ENCODE results near the gene ANKRD63.

ANKRD63 gene

DNA sequence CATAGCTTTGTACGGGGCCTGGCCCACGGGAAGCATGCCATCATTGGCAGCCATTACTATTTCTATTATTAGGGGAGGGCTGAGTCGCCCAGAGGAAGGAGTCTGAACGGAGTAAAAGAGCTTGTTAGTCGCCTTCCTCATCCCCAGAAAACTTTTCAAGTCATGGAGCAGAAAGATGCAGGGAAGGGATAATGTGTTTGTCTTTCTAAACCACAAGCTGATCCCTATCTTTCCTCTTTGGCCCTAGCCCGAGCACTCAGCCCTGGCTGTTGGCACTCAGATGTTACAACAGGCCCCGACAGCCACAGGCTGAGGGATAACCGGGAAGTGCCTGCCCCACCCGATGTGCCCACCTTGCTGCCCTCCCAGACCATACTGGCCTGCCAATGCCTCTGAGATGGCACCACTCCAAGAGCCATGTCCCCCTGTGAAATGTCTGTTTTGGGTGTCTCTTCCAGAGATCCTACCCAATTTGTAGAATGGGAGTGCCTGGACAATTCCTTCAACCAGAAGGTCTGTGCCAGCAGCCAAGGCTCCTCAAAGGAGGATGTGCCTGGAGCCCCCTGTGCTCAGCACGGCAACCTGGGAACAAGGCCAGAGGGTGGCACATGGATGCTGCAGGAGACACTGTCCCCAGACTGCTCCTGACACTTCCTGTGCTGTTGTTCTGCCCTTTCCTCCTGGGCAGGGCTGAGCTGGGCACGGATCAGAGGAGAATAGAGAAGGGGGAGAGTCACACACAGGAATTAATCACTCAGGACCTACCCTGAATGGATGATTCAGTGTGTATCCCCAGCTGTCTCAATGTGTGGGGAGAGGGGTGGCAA is 33.2 kb downstream of the ANKRD63 start:
- TF ChIP-seq EP300 (IDR thresholded peaks at IDR 0.05; ENCODE audit: borderline replicate concordance) (no peak), TEAD4 (IDR thresholded peaks at IDR 0.05) (no peak), FOXM1 (IDR thresholded peaks at IDR 0.05; ENCODE audit: borderline replicate concordance, low read depth) (no peak), YY1 (IDR thresholded peaks at IDR 0.05; ENCODE audit: low read depth) (no peak), TCF12 (IDR thresholded peaks at IDR 0.05; ENCODE audit: low read depth) (no peak), TAF1 (IDR thresholded peaks at IDR 0.05; ENCODE audit: low read depth) (no peak), ZBTB7A (IDR thresholded peaks at IDR 0.05; ENCODE audit: low read depth) (no peak), CREB1 (IDR thresholded peaks at IDR 0.05; ENCODE audit: low read depth) (no peak), EGR1 (IDR thresholded peaks at IDR 0.05) (no peak), CEBPB (IDR thresholded peaks at IDR 0.05) (no peak), RAD21 (IDR thresholded peaks at IDR 0.05; ENCODE audit: low read depth) (no peak), NFIC (IDR thresholded peaks at IDR 0.05) (no peak)
- TF ChIP-seq, protein P1, sequence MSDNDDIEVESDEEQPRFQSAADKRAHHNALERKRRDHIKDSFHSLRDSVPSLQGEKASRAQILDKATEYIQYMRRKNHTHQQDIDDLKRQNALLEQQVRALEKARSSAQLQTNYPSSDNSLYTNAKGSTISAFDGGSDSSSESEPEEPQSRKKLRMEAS (IDR thresholded peaks at IDR 0.05), result no peak
- TF ChIP-seq, protein P2, sequence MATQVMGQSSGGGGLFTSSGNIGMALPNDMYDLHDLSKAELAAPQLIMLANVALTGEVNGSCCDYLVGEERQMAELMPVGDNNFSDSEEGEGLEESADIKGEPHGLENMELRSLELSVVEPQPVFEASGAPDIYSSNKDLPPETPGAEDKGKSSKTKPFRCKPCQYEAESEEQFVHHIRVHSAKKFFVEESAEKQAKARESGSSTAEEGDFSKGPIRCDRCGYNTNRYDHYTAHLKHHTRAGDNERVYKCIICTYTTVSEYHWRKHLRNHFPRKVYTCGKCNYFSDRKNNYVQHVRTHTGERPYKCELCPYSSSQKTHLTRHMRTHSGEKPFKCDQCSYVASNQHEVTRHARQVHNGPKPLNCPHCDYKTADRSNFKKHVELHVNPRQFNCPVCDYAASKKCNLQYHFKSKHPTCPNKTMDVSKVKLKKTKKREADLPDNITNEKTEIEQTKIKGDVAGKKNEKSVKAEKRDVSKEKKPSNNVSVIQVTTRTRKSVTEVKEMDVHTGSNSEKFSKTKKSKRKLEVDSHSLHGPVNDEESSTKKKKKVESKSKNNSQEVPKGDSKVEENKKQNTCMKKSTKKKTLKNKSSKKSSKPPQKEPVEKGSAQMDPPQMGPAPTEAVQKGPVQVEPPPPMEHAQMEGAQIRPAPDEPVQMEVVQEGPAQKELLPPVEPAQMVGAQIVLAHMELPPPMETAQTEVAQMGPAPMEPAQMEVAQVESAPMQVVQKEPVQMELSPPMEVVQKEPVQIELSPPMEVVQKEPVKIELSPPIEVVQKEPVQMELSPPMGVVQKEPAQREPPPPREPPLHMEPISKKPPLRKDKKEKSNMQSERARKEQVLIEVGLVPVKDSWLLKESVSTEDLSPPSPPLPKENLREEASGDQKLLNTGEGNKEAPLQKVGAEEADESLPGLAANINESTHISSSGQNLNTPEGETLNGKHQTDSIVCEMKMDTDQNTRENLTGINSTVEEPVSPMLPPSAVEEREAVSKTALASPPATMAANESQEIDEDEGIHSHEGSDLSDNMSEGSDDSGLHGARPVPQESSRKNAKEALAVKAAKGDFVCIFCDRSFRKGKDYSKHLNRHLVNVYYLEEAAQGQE (IDR thresholded peaks at IDR 0.05; ENCODE audit: low read depth), result no peak
- TF ChIP-seq, protein P3, sequence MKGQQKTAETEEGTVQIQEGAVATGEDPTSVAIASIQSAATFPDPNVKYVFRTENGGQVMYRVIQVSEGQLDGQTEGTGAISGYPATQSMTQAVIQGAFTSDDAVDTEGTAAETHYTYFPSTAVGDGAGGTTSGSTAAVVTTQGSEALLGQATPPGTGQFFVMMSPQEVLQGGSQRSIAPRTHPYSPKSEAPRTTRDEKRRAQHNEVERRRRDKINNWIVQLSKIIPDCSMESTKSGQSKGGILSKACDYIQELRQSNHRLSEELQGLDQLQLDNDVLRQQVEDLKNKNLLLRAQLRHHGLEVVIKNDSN (IDR thresholded peaks at IDR 0.05), result no peak

- TF ChIP-seq, protein P2 (IDR thresholded peaks at IDR 0.05; ENCODE audit: low read depth), result no peak
- 0 out of 2 replicates have a peak, but pooled peaks have one; percentile 9 for TF ChIP-seq NFIC (IDR thresholded peaks at IDR 0.05)
Observed at GRCh38 chr15:40248006-40248783, 34.7 kb downstream of the ANKRD63 start.

- no peak for TF ChIP-seq CREB1 (IDR thresholded peaks at IDR 0.05; ENCODE audit: low read depth)
- TF ChIP-seq TEAD4 (IDR thresholded peaks at IDR 0.05), result no peak
- TF ChIP-seq, protein P2 (IDR thresholded peaks at IDR 0.05; ENCODE audit: low read depth), result no peak
- TF ChIP-seq, protein P3 (IDR thresholded peaks at IDR 0.05), result no peak
- no peak for TF ChIP-seq CEBPB (IDR thresholded peaks at IDR 0.05)
- no peak for TF ChIP-seq RAD21 (IDR thresholded peaks at IDR 0.05; ENCODE audit: low read depth)
- TF ChIP-seq TCF12 (IDR thresholded peaks at IDR 0.05; ENCODE audit: low read depth), result no peak
- TF ChIP-seq ZBTB7A (IDR thresholded peaks at IDR 0.05; ENCODE audit: low read depth), result no peak
- no peak for TF ChIP-seq TAF1 (IDR thresholded peaks at IDR 0.05; ENCODE audit: low read depth)
- TF ChIP-seq YY1 (IDR thresholded peaks at IDR 0.05; ENCODE audit: low read depth), result no peak
- TF ChIP-seq EGR1 (IDR thresholded peaks at IDR 0.05), result no peak
- TF ChIP-seq EP300 (IDR thresholded peaks at IDR 0.05; ENCODE audit: borderline replicate concordance), result no peak
Observed at GRCh38 chr15:40247406-40247971, 35.4 kb downstream of the ANKRD63 start.

Data from Ishikawa (cell line).